Transverse colon (tissue), 4 donors: ENCODE data around the gene RGS11. TPM values are rescaled to one million over a fixed set of nuclear protein-coding genes. Genes with fewer than 3 reads are reported as not detected.

Experiments used
- DNase-seq: peaks from one replicate; pipeline ENCODE4 v3.0.0-alpha.2; 2019
- H3K27ac ChIP-seq, 4 donors: fragments of 200-600 bp; sonication (generic); 2 replicates each; pipeline ENCODE4 v1.5.1; 2016 to 2018; ENCODE audit warnings: inconsistent platforms in 4 of 4
- H3K27me3 ChIP-seq: fragments of 200-600 bp; sonication (generic); 2 replicates; pipeline ENCODE4 v1.5.1; 2017; ENCODE audit warnings: inconsistent platforms
- H3K36me3 ChIP-seq, 4 donors: fragments of 200-600 bp; sonication (generic); 2 replicates each; pipeline ENCODE4 v1.5.1; 2017 to 2019; ENCODE audit warnings: inconsistent platforms in 4 of 4
- H3K4me1 ChIP-seq, 4 donors: fragments of 200-600 bp; sonication (generic); 2 replicates each; pipeline ENCODE4 v1.5.1; 2017 to 2020; ENCODE audit warnings: inconsistent platforms in 4 of 4
- H3K4me3 ChIP-seq, 4 donors: fragments of 200-600 bp; sonication (generic); 1 replicate in 1 of 4; 2 replicates in 3 of 4; pipeline versions ENCODE4 v1.5.1 to v1.6.1; 2017 to 2019; ENCODE audit warnings: inconsistent platforms in 4 of 4
- H3K9me3 ChIP-seq, 2 donors: fragments of 200-600 bp; sonication (generic); 2 replicates each; pipeline ENCODE4 v1.5.1; 2017 to 2019; ENCODE audit warnings: inconsistent platforms in 2 of 2
- EP300 ChIP-seq: sonication (generic); formaldehyde crosslinking; IDR thresholded peaks from one replicate; pipeline ENCODE4 v1.6.1; 2017; ENCODE audit warnings: antibody characterized with exemption, low read depth
- POLR2A ChIP-seq: fragments of 450-650 bp; IDR thresholded peaks from one replicate; pipeline ENCODE4 v1.6.1; 2016; ENCODE audit warnings: antibody characterized with exemption, mild to moderate bottlenecking, moderate library complexity
- POLR2AphosphoS5 ChIP-seq, 3 donors: sonication (generic); formaldehyde crosslinking; IDR thresholded peaks; one replicate each; pipeline ENCODE4 v1.6.1; 2016; ENCODE audit warnings: antibody characterized with exemption in 3 of 3
- WGBS, 2 donors: methylation state at CpG; one replicate each; pipeline ENCODE4 v1.1.5; 2018; ENCODE audit warnings: low coverage in 1 of 2; 5-methylcytosine and 5-hydroxymethylcytosine counted together
- in situ Hi-C, 4 donors: fragments of 200-750 bp; cut with MboI; loops; one replicate each; pipeline versions ENCODE4 v1.15.0 to v1.15.1; 2017; ENCODE audit warnings: low sequenced_read_pairs in 3 of 4, low pct_ligation_motif_present in 1 of 4, low pct_unique_long_range_greater_than_20kb in 1 of 4
- intact Hi-C: fragments of 100-400 bp; cut with DNase I; formaldehyde crosslinking; loops from one replicate; pipeline ENCODE4 v1.15.1; 2023; ENCODE audit warnings: low total_unique reads
- total RNA-seq, 4 donors: library from RNA; depleted of rRNA; stranded (reverse); fragments of >200 nt; gene quantifications; one replicate each; pipeline ENCODE4 v1.1.0, GENCODE V29; 2016
- TF ChIP-seq, protein P1 (sequence below), 5 experiments: fragments of 200-600 bp in 3 of 5; fragments of 450-650 bp in 2 of 5; sonication (generic) in 3 of 5; IDR thresholded peaks; 1 replicate in 2 of 5; 2 replicates in 3 of 5; pipeline ENCODE4 v1.5.1; 2016 to 2017; ENCODE audit warnings: antibody characterized with exemption in 5 of 5, inconsistent platforms in 3 of 5, mild to moderate bottlenecking in 2 of 5, moderate library complexity in 1 of 5

The RGS11 gene
- total RNA-seq, 4 donors from 2014 or later = 2.0 to 24.3 (median 6.7) TPM

- Histone ChIP-seq H3K4me1 (peaks cover 6 to 18% (median 11%) of the 10 kb centered on the region in 4 donors), H3K4me3 (no peak overlapping the region)
Observed at GRCh38 chr16:281660-282255, 6.0 kb upstream of the RGS11 start.

DNA sequence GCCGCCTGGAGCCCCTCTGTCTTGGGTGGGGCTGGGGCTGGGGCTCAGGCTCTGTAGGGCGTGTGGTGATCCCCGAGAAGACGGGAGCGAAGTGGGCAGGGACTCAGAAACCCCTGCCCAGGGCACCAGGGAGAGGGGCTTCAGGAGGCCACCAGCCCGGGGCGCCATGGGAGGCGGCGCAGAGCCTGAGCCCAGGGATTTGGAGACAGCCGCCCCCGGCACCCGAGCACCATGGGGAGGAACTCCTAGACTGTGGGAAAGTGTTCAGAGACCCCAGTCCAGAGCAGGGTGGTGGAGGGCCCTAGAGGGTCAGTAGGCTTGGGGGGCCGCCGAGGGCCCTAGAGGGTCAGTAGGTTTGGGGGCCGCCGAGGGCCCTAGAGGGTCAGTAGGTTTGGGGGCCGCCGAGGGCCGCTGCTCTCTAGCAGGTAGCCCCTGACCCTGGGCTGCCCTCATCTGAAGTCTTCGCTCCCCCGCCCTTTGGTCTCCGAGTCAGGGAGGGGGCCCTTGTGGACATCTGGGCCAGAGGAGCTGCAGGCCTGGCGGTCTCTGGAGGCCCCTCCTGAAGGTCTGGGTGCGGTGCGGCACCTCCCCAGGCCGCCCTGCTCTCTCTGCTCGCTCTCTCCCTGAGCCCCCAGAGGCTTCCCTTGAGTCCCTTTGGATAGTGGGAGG, 5.4 kb upstream of the RGS11 start:
- peaks cover 6 to 18% (median 11%) of the 10 kb centered on the region in 4 donors for H3K4me1 ChIP-seq
- peak overlapping the region in 2 of 4 donors; percentile 28 to 55 for H3K4me3 ChIP-seq
- no peaks in the 10 kb centered on the region for H3K9me3 ChIP-seq
- no peak overlapping the region for H3K27ac ChIP-seq
- peaks cover 48% of the 10 kb centered on the region for H3K27me3 ChIP-seq
- H3K36me3 ChIP-seq = no peaks in the 10 kb centered on the region
- intact Hi-C loops (no loop called here), in situ Hi-C loops (no loop called here)
- WGBS, 2 donors = 44% methylated on average over 26 of the region's 27 CpGs; no CpG with 5 or more reads in 1 of the 2 donors
- TF ChIP-seq, protein P1, sequence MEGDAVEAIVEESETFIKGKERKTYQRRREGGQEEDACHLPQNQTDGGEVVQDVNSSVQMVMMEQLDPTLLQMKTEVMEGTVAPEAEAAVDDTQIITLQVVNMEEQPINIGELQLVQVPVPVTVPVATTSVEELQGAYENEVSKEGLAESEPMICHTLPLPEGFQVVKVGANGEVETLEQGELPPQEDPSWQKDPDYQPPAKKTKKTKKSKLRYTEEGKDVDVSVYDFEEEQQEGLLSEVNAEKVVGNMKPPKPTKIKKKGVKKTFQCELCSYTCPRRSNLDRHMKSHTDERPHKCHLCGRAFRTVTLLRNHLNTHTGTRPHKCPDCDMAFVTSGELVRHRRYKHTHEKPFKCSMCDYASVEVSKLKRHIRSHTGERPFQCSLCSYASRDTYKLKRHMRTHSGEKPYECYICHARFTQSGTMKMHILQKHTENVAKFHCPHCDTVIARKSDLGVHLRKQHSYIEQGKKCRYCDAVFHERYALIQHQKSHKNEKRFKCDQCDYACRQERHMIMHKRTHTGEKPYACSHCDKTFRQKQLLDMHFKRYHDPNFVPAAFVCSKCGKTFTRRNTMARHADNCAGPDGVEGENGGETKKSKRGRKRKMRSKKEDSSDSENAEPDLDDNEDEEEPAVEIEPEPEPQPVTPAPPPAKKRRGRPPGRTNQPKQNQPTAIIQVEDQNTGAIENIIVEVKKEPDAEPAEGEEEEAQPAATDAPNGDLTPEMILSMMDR (IDR thresholded peaks at IDR 0.05) = no peak
- no peak for TF ChIP-seq POLR2A
- no peak for TF ChIP-seq EP300
- no peak for TF ChIP-seq POLR2AphosphoS5 (IDR thresholded peaks at IDR 0.05)
- DNase-seq = no peak

More at GRCh38 chr16:281660-282255, 6.0 kb upstream of the RGS11 start:
- WGBS, 2 donors = 43% methylated on average over 25 of the region's 25 CpGs; no CpG with 5 or more reads in 1 of the 2 donors
- Histone ChIP-seq H3K27me3 (peaks cover 48% of the 10 kb centered on the region), H3K27ac (no peak overlapping the region), H3K9me3 (no peaks in the 10 kb centered on the region), H3K36me3 (no peaks in the 10 kb centered on the region)
- DNase-seq = no peak
- in situ Hi-C loops = no loop called here
- no peak for TF ChIP-seq POLR2A
- no peak for TF ChIP-seq POLR2AphosphoS5 (IDR thresholded peaks at IDR 0.05)
- TF ChIP-seq EP300 = no peak
- TF ChIP-seq, protein P1 (IDR thresholded peaks at IDR 0.05) = no peak
- intact Hi-C loops = no loop called here

GRCh38 chr16:280552-280951, 4.8 kb upstream of the RGS11 start, which contains the start of gene ARHGDIG:
Gene ARHGDIG (plus strand): TSS chr16:280591. CDS start chr16:280681, 90 bp downstream.
- in situ Hi-C loops (no loop called here), intact Hi-C loops (no loop called here)
- DNase-seq = no peak
- Histone ChIP-seq H3K27ac (no peak within 1 kb of the TSS), H3K4me3 (peak within 1 kb of the TSS in 2 of 4 donors; percentile 28 to 55), H3K27me3 (peaks cover 48% of the 10 kb centered on the region), H3K4me1 (peaks cover 6 to 20% (median 11%) of the 10 kb centered on the region in 4 donors), H3K36me3 (no peaks in the 10 kb centered on the region), H3K9me3 (no peaks in the 10 kb centered on the region)
- TF ChIP-seq POLR2AphosphoS5 (IDR thresholded peaks at IDR 0.05) = no peak
- no peak for TF ChIP-seq POLR2A
- WGBS, 2 donors = 10% methylated on average over 8 of the region's 54 CpGs; no CpG with 5 or more reads in 1 of the 2 donors

- no peak overlapping the region for H3K27ac ChIP-seq
- no peak for DNase-seq
- intact Hi-C loops = no loop called here
- H3K4me3 ChIP-seq = peak overlapping the region in 2 of 4 donors; percentile 12 to 37
- 14% methylated on average over 13 of the region's 47 CpGs; no CpG with 5 or more reads in 1 of the 2 donors for WGBS, 2 donors
- H3K9me3 ChIP-seq = no peaks in the 10 kb centered on the region
- in situ Hi-C loops = no loop called here
- TF ChIP-seq EP300 (no peak), POLR2AphosphoS5 (IDR thresholded peaks at IDR 0.05) (no peak), POLR2A (no peak)
- TF ChIP-seq, protein P1 (IDR thresholded peaks at IDR 0.05) = no peak
- H3K36me3 ChIP-seq = no peaks in the 10 kb centered on the region
- H3K27me3 ChIP-seq = peaks cover 53% of the 10 kb centered on the region
- peaks cover 7 to 24% (median 14%) of the 10 kb centered on the region in 4 donors for H3K4me1 ChIP-seq
Observed at GRCh38 chr16:280005-280460, 4.3 kb upstream of the RGS11 start.
